Lung (tissue), 12 donors: Measurements from ENCODE around the gene MVB12B. TPM values are rescaled to one million over a fixed set of nuclear protein-coding genes. Genes with fewer than 3 reads are reported as not detected.
A peak's percentile ranks its signal among the peaks of the same experiment; 100 is the strongest.

ENCODE experiments used
- ATAC-seq: fragments of 200-7000 bp; cut with Tn5 transposase; one replicate; pipeline ENCODE4 v1.9.1; 2020; ENCODE audit warnings: moderate number of reproducible peaks; ENCODE audit not compliant: insufficient read depth, low FRiP score
- DNase-seq, 3 donors: peaks; one replicate each; pipeline ENCODE4 v3.0.0-alpha.2; 2013 to 2017
- H3K27ac ChIP-seq, 2 donors: one replicate each; pipeline ENCODE4 v1.5.1; 2013; ENCODE audit warnings: mild to moderate bottlenecking in 2 of 2, moderate library complexity in 2 of 2, control low read depth in 1 of 2, inconsistent platforms in 1 of 2, low read depth in 1 of 2, low read length in 1 of 2
- H3K27me3 ChIP-seq, 3 donors: one replicate each; pipeline ENCODE4 v1.5.1; 2013; ENCODE audit warnings: low read length in 2 of 3; ENCODE audit not compliant: control insufficient read depth in 3 of 3, insufficient read depth in 3 of 3
- H3K36me3 ChIP-seq, 4 donors: one replicate each; pipeline ENCODE4 v1.5.1; 2013; ENCODE audit warnings: low read length in 4 of 4, mild to moderate bottlenecking in 1 of 4, moderate library complexity in 1 of 4; ENCODE audit not compliant: control insufficient read depth in 4 of 4, insufficient read depth in 4 of 4
- H3K4me1 ChIP-seq, 5 donors: one replicate each; pipeline ENCODE4 v1.5.1; 2013; ENCODE audit warnings: low read length in 5 of 5, mild to moderate bottlenecking in 2 of 5, moderate library complexity in 1 of 5; ENCODE audit not compliant: control insufficient read depth in 5 of 5, insufficient read depth in 5 of 5
- H3K4me3 ChIP-seq: one replicate; pipeline ENCODE4 v1.5.1; 2013; ENCODE audit warnings: mild to moderate bottlenecking, control low read depth, moderate library complexity
- H3K9ac ChIP-seq, 2 donors: one replicate each; pipeline ENCODE4 v1.5.1; 2013; ENCODE audit warnings: low read length in 2 of 2, control low read depth in 1 of 2; ENCODE audit not compliant: insufficient read depth in 1 of 2
- H3K9me3 ChIP-seq, 4 donors: one replicate each; pipeline ENCODE4 v1.5.1; 2013; ENCODE audit warnings: low read length in 3 of 4, mild to moderate bottlenecking in 1 of 4, moderate library complexity in 1 of 4; ENCODE audit not compliant: control insufficient read depth in 4 of 4, insufficient read depth in 3 of 4
- CTCF ChIP-seq: IDR thresholded peaks from 2 replicates; pipeline ENCODE4 v1.5.1; 2012; ENCODE audit warnings: mild to moderate bottlenecking; ENCODE audit errors: control extremely low read depth, extremely low read depth
- WGBS, 2 donors: extraction: QIAGEN DNeasy Blood & Tissue Kit; methylation state at CpG; one replicate each; pipeline ENCODE4 v1.1.7; 2013; 5-methylcytosine and 5-hydroxymethylcytosine counted together
- polyA plus RNA-seq, 2 donors: library from polyadenylated mRNA; stranded (reverse); fragments of 200-250 nt; gene quantifications; one replicate each; pipeline ENCODE4 v1.2.1, GENCODE V29; 2013
- total RNA-seq, 2 donors: library from RNA; depleted of rRNA in 1 of 2; stranded (reverse); fragments of >200 nt in 1 of 2; gene quantifications; one replicate each; pipeline ENCODE4 v1.2.1, GENCODE V29; 2014 to 2021
- donor health status: control.
- donor health status: control.
- donor health status: Bipolar disorder and iron deficiency.
- donor health status: healthy.
- donor health status: DM: yes; HTN: yes; CAD: no.

MVB12B gene
- total and polyA plus RNA-seq, 4 donors: 9.5 to 33.6 (median 16.5) TPM

- no peak overlapping the region for H3K4me3 ChIP-seq
- no peak for DNase-seq
- WGBS, 2 donors: 51% methylated on average over 13 of the region's 13 CpGs
- no peak overlapping the region for H3K27ac ChIP-seq
- no peak overlapping the region for H3K9ac ChIP-seq
- TF ChIP-seq CTCF: no peak
- ATAC-seq: no peak
- H3K4me1 ChIP-seq: peaks cover 0 to 17% (median 5%) of the 10 kb centered on the region in 5 donors
- no peaks in the 10 kb centered on the region for H3K36me3 ChIP-seq
- H3K9me3 ChIP-seq: peaks cover 0 to 8% (median 0%) of the 10 kb centered on the region in 4 donors
- peaks cover 0 to 45% (median 41%) of the 10 kb centered on the region in 3 donors for H3K27me3 ChIP-seq
Measured at GRCh38 chr9:126513159-126514036, 186.8 kb downstream of the MVB12B start.

- H3K27ac ChIP-seq: no peak overlapping the region
- peak; percentile 55 to 77 (median 64) for DNase-seq
- no peaks in the 10 kb centered on the region for H3K36me3 ChIP-seq
- peak; percentile 84 for ATAC-seq
- H3K4me1 ChIP-seq: peaks cover 0 to 17% (median 5%) of the 10 kb centered on the region in 5 donors
- peaks cover 0 to 53% (median 50%) of the 10 kb centered on the region in 3 donors for H3K27me3 ChIP-seq
- 9 to 12% methylated on average over 41 to 63 of the region's 63 CpGs for WGBS, 2 donors
- H3K9ac ChIP-seq: no peak overlapping the region
- no peak overlapping the region for H3K4me3 ChIP-seq
- TF ChIP-seq CTCF: peak; percentile 15
- H3K9me3 ChIP-seq: peaks cover 0 to 4% (median 0%) of the 10 kb centered on the region in 4 donors
Measured at GRCh38 chr9:126514037-126514821, 187.6 kb downstream of the MVB12B start.

- peaks cover 0 to 62% (median 56%) of the 10 kb centered on the region in 3 donors for H3K27me3 ChIP-seq
Measured at GRCh38 chr9:126515001-126515872, 188.6 kb downstream of the MVB12B start.

More at GRCh38 chr9:126515001-126515872, 188.6 kb downstream of the MVB12B start:
- Histone ChIP-seq H3K27ac (no peak overlapping the region), H3K9ac (no peak overlapping the region), H3K4me3 (no peak overlapping the region), H3K36me3 (no peaks in the 10 kb centered on the region), H3K4me1 (peaks cover 0 to 17% (median 5%) of the 10 kb centered on the region in 5 donors), H3K9me3 (peaks cover 0 to 4% (median 0%) of the 10 kb centered on the region in 4 donors)
- DNase-seq (no peak), ATAC-seq (no peak)
- WGBS, 2 donors: 65 to 80% methylated on average over 27 of the region's 27 CpGs
- TF ChIP-seq CTCF: no peak
